GM21825 (cell line): ENCODE measurements around the gene HS6ST2.
"Not testable (repeated sequence)": the region's sequence is repeated elsewhere in the genome, so short reads cannot be mapped to it uniquely, and the experiment has no call there.

Source experiments
- ATAC-seq: cut with Tn5 transposase; IDR thresholded peaks from one replicate; pipeline ENCODE4 v1.9.1; 2021; ENCODE audit warnings: mild to moderate bottlenecking, moderate library complexity; ENCODE audit not compliant: unreplicated experiment

The HS6ST2 gene

GRCh38 chrX:132945055-132945599 lies 13.3 kb downstream of the HS6ST2 start:
- ATAC-seq, result not testable (repeated sequence)

DNA sequence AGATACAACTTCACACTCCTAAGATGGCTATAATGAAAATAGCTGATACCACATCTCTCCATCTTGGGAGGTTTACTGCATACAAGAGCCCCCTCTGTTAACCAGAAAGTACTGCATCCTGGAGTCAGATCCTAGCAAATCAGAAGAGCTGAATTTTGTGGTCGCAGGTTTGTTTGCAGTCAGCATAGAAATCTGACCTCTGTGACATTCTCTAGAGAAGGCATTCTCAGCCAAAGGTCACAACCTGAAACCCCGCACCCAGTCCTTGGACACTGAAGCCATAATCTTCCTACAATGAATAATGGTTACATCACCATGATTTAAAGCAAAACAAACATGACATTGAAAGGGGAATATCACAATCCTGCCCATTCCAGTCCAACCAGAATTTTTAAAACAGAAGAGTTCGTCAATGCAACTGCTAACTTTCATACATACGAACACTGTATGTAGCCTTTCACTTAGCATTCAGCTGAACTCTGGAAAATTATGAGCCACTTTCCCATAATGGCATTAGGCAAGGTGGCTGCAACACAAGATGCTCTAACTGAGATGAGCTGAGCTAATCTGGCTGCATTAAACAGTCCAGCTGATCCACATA lies 17.6 kb downstream of the HS6ST2 start:
- ATAC-seq, result no peak

DNA sequence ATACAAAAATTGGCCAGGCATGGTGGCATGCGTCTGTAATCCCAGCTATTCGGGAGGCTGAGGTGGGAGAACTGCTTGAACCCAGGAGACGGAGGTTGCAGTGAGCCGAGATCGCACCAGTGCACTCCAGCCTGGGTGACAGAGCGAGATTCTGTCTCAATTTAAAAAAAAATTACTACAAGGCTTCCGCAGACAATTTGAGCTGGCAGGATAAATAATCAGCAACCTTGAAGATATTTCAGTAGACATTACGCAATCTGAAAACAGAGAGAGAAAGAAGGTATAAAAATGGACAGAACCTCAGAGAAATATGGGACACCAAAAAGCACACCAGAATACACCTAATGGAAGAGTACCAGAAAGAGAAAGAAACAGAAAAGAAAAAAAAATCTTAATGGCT lies 25.3 kb downstream of the HS6ST2 start:
- ATAC-seq, result no peak

DNA sequence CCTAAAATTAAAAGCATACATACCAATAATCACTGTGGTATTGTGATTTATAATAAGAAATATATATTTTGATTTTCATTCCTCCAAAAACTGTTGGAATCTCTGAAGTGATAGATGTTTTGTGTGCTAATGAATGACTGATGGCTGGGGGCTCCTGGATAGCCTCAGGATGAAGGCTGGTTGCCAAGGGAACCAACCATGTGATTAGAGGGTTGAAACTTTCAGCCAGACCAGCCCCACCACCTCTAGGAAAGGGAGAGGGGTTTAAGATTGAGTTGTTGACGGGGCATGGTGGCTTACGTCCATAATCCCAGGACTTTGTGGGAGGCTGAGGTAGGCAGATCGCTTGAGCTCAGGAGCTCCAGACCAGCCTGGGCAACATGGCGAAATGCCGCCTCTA lies 34.0 kb downstream of the HS6ST2 start:
- no peak for ATAC-seq

GRCh38 chrX:132918523-132918922 lies 39.9 kb downstream of the HS6ST2 start:
- no peak for ATAC-seq

DNA sequence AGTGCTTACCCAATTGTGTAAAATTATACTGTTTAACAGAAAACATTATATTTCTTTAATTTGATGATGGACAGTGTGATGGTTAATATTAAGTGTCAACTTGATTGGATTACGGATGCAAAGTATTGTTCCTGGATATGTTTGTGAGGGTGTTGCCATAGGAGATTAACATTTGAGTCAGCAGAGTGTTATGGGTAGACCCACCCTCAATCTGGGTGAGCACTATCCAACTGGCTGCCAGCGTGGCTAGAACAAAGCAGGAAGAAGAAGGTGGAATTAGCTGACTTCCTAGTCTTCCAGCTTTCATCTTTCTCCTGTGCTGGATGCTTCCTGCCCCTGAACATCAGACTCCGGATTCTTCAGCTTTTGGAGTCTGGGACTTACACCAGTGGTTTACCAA lies 42.1 kb downstream of the HS6ST2 start:
- ATAC-seq, result no peak

- ATAC-seq, result no peak
Measured at GRCh38 chrX:132909643-132910042, 48.8 kb downstream of the HS6ST2 start.

DNA sequence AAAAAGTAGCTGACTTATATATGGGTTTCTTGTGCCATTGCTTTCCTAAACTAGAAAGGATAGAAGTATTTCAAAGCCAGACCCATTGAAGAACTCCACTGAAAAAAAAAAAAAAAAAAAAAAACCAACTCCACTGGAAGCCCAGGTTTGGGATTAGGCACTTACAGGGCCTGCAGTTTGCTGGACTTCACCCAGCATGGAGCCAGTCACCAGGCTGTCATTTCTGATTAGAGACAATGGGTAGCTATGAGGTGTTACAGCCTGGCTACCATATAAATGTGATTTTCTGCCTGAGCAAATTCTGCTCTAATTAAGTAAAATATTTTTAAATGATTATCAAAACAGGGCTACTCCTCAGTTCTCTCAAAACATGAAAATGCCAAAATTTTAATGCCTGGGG lies 49.5 kb downstream of the HS6ST2 start:
- ATAC-seq, result no peak

GRCh38 chrX:132900633-132901293 lies 57.7 kb downstream of the HS6ST2 start:
- no peak for ATAC-seq

GRCh38 chrX:132887569-132887968 lies 70.9 kb downstream of the HS6ST2 start:
- no peak for ATAC-seq

DNA sequence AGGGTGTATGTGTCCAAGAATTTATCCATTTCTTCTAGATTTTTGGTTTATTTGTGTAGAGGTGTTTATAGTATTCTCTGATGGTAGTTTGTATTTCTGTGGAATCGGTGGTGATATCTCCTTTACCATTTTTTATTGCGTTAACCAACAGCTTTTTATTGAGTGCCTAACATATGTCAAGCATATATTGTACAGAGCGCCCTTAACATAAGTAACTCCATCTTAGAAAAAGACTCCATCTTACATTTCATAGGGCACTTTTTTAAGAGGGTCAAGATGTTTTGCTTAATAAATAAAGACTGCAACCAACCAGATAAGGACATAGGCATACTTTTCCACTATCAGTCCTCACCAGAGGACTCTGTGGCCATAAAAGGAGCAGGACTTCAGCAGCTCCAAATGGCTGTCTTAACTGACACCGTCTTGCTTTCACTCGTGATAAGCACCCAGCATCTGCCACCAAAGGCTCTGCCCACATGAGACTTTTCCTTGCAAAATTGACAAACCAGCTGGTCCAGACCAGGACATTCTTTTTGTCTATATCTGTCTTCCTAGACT lies 75.0 kb downstream of the HS6ST2 start:
- no peak for ATAC-seq

GRCh38 chrX:132880753-132881152 lies 77.7 kb downstream of the HS6ST2 start:
- not testable (repeated sequence) for ATAC-seq

GRCh38 chrX:132877954-132878536 lies 80.4 kb downstream of the HS6ST2 start:
- no peak for ATAC-seq

GRCh38 chrX:132876523-132877338 lies 81.7 kb downstream of the HS6ST2 start:
- no peak for ATAC-seq

DNA sequence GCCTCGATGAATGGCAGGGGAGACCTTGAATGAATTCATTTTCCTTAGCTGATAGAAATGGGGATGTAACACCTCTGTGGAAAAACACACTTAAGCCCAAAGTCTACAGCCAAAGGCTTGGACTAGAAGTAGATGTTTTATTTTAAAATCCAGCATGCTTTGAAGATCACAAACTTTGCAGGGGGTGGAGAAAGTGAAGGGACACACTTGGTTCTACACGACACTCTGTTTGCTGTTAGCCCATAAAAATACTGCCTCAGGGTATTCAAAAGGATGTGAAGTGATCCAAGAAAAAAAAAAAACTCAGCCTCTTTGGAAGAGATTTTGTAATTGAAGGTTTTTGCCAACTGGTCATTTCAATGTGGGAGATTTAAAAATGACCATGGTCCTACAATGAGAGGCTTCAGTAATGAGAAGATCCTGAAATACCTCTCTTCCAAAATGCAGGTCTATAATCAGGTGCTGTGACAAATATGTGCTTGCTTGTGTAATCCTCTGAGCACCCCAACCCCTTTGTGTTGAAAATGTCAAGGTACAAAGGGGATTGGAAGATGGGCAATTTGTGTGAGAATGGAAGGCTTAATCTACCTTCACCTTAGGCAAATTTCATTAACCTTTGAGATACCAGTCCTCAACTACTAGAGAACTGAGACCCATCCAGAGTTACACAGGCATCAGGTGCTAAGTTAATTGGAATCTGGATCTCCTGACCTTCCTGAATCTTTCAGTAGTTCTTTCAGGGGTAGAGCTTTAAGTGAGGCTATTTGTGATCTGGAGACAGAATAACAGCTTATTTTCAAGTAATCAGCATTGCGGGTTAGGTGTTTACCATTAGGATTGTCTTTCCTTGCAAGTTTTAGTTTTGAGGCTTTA lies 82.5 kb downstream of the HS6ST2 start:
- ATAC-seq, result no peak

GRCh38 chrX:132862562-132862961 lies 95.9 kb downstream of the HS6ST2 start:
- ATAC-seq, result no peak

- no peak for ATAC-seq
Measured at GRCh38 chrX:132861076-132861475, 97.4 kb downstream of the HS6ST2 start.

GRCh38 chrX:132860200-132860599 lies 98.2 kb downstream of the HS6ST2 start:
- ATAC-seq, result no peak

GRCh38 chrX:132858018-132858417 lies 100.4 kb downstream of the HS6ST2 start:
- no peak for ATAC-seq

DNA sequence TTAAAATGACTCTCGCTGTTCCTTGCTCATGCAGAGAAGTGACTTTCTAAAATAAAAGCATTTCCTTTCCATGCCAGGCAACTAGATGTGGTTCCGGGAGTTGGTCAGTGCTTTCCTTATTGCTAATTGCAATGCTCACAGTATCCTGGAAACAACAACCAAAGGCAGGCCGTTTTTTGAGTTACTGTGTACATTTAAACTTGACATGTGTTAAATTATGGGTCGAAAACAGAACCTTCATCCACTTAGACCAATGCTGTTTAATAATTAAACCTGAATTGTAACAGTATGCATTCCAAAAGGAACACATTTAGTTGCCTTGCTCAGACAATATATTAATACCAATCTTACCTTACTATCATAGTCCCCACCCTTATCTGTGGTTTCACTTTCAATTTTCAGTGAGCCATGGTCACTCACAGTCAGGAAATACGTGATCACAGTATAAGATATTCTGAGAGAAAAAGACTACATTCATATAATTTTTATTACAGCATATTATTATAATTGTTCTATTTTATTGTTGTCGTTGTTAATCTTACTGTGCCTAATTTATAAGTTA lies 102.6 kb downstream of the HS6ST2 start:
- ATAC-seq, result no peak
